Measurements from ENCODE around the gene BAHCC1.
A peak's percentile ranks its signal among the peaks of the same experiment; 100 is the strongest.
"Not testable (repeated sequence)": the region's sequence is repeated elsewhere in the genome, so short reads cannot be mapped to it uniquely, and the experiment has no call there.

The BAHCC1 gene

GRCh38 chr17:81394921-81395599 lies at the start of gene BAHCC1:
Gene BAHCC1, plus strand, starts transcription at chr17:81395457. Its CDS starts 4,283 bp downstream, at chr17:81399740.
- DNase-seq = peak; percentile 99

GRCh38 chr17:81346090-81346907 lies 49.0 kb upstream of the BAHCC1 start:
- peak; percentile 90 for DNase-seq

GRCh38 chr17:81346908-81347349 lies 48.3 kb upstream of the BAHCC1 start:
- DNase-seq = no peak

GRCh38 chr17:81347437-81347836 lies 47.8 kb upstream of the BAHCC1 start:
- DNase-seq = no peak

- peak; percentile 54 for DNase-seq
These were observed 46.9 kb upstream of the BAHCC1 start for GRCh38 chr17:81348097-81349055.

- no peak for DNase-seq
These were observed 45.6 kb upstream of the BAHCC1 start for GRCh38 chr17:81349397-81350319.

GRCh38 chr17:81350320-81350890 lies 44.9 kb upstream of the BAHCC1 start:
- DNase-seq = no peak

- not testable (repeated sequence) for DNase-seq
These were observed 43.8 kb upstream of the BAHCC1 start for GRCh38 chr17:81351329-81352052.

- not testable (repeated sequence) for DNase-seq
These were observed 43.2 kb upstream of the BAHCC1 start for GRCh38 chr17:81352056-81352455.

- no peak for DNase-seq
These were observed 40.9 kb upstream of the BAHCC1 start for GRCh38 chr17:81354252-81354953.

GRCh38 chr17:81354954-81355347 lies 40.3 kb upstream of the BAHCC1 start:
- no peak for DNase-seq

- no peak for DNase-seq
These were observed 36.0 kb upstream of the BAHCC1 start for GRCh38 chr17:81359218-81359617.

GRCh38 chr17:81362001-81362400 lies 33.3 kb upstream of the BAHCC1 start:
- DNase-seq = not testable (repeated sequence)

GRCh38 chr17:81364278-81365147 lies 30.7 kb upstream of the BAHCC1 start:
- no peak for DNase-seq

GRCh38 chr17:81365148-81365600 lies 30.1 kb upstream of the BAHCC1 start:
- no peak for DNase-seq

- peak; percentile 76 for DNase-seq
These were observed 29.4 kb upstream of the BAHCC1 start for GRCh38 chr17:81365601-81366585.

- DNase-seq = no peak
These were observed 28.6 kb upstream of the BAHCC1 start for GRCh38 chr17:81366648-81367047.

GRCh38 chr17:81367171-81367570 lies 28.1 kb upstream of the BAHCC1 start:
- no peak for DNase-seq

Data from NCI-H1105 treated with DMSO at 0.1 percent for 48 hours (cell line).